ENCODE measurements around the gene ANKRD39. TPM values are rescaled to one million over a fixed set of nuclear protein-coding genes. Genes with fewer than 3 reads are reported as not detected.

ANKRD39 gene
- total RNA-seq, 1 experiment from 2014 or later = 19.3 TPM

DNA sequence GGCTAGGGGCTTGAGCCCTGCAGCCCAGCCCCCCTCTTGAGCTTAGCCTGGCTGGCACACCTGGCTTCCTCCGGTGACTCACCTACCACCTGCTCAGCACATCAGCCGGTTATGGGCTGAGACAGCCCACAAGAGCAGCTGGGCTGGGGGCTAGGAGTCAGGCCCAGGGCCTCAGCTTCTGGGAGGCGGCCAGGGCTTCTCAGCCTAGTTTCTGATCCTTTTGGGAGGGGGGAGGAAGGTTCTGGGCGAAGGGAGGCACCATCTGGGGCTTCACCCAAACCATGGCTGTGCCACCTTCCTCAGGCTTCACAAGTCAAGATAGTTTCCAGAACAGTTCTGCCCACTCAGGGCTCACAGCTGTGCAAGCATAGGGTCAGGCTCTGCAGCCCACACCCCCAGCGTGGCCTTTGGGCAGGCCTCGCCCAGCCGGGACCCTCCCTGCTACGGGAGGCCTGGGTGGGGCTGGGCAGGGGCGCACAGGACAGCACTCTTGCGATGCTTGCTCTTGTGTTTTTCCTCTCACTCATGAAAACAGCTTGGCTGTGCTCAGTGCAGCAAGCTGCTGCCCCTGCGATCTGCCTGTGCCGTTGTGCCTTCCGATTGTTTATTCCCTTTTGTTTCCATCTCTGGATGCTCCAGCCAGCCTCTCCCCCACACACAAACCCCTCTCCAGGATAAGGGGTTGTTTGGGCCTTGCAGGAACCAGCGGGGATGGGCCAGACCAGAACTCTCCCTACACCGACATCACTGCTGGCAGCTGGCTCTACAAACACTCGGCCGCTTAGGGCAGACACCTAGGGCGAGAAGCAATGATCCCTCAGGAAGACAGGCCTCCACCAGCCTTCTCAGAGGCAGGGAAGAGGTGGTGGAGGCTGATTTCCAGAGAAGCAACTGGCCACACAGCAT is 38.2 kb upstream of the ANKRD39 start:
- no peak overlapping the region for H3K4me3 ChIP-seq (ENCODE audit: low read depth, low read length)
- Mint-ChIP-seq H3K27me3 (ENCODE audit: insufficient read depth, unreplicated experiment) (no peaks in the 10 kb centered on the region), H3K27ac (ENCODE audit: unreplicated experiment) (no peak overlapping the region), H3K4me1 (ENCODE audit: low read depth, unreplicated experiment) (peaks cover 6% of the 10 kb centered on the region), H3K36me3 (ENCODE audit: insufficient read depth, unreplicated experiment) (no peaks in the 10 kb centered on the region), H3K9me3 (ENCODE audit: unreplicated experiment) (no peaks in the 10 kb centered on the region), H3K4me3 (ENCODE audit: unreplicated experiment) (no peak overlapping the region)
- ChIA-PET POLR2A (no interaction called here), CTCF (interaction anchor here (0.8 kb wide), 1 partner anchor 38 kb away, joined by 5 read pairs; the partner anchor contains the start of gene ANKRD39)
- H3K4me1 ChIP-seq = peaks cover 12% of the 10 kb centered on the region
- no peaks in the 10 kb centered on the region for H3K36me3 ChIP-seq (ENCODE audit: control insufficient read depth, insufficient read depth, low read length)
- no peaks in the 10 kb centered on the region for H3K9me3 ChIP-seq
- DNase-seq = peak in 1 of 2 experiments; percentile 25
- TF ChIP-seq, protein P1, sequence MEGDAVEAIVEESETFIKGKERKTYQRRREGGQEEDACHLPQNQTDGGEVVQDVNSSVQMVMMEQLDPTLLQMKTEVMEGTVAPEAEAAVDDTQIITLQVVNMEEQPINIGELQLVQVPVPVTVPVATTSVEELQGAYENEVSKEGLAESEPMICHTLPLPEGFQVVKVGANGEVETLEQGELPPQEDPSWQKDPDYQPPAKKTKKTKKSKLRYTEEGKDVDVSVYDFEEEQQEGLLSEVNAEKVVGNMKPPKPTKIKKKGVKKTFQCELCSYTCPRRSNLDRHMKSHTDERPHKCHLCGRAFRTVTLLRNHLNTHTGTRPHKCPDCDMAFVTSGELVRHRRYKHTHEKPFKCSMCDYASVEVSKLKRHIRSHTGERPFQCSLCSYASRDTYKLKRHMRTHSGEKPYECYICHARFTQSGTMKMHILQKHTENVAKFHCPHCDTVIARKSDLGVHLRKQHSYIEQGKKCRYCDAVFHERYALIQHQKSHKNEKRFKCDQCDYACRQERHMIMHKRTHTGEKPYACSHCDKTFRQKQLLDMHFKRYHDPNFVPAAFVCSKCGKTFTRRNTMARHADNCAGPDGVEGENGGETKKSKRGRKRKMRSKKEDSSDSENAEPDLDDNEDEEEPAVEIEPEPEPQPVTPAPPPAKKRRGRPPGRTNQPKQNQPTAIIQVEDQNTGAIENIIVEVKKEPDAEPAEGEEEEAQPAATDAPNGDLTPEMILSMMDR (IDR thresholded peaks at IDR 0.05; ENCODE audit: insufficient read depth in 1 of 2, low read depth in 1 of 2, low read length in 1 of 2, severe bottlenecking in 1 of 2, unreplicated experiment in 1 of 2) = no peak
- intact Hi-C loops (cut with micrococcal nuclease; ENCODE audit: unreplicated experiment) = no loop called here
- no peaks in the 10 kb centered on the region for H3K27me3 ChIP-seq (replicated peaks; ENCODE audit: control insufficient read depth, insufficient read depth, low read length)
- no TSS peak for BruUV-seq (replicated peaks)

DNA sequence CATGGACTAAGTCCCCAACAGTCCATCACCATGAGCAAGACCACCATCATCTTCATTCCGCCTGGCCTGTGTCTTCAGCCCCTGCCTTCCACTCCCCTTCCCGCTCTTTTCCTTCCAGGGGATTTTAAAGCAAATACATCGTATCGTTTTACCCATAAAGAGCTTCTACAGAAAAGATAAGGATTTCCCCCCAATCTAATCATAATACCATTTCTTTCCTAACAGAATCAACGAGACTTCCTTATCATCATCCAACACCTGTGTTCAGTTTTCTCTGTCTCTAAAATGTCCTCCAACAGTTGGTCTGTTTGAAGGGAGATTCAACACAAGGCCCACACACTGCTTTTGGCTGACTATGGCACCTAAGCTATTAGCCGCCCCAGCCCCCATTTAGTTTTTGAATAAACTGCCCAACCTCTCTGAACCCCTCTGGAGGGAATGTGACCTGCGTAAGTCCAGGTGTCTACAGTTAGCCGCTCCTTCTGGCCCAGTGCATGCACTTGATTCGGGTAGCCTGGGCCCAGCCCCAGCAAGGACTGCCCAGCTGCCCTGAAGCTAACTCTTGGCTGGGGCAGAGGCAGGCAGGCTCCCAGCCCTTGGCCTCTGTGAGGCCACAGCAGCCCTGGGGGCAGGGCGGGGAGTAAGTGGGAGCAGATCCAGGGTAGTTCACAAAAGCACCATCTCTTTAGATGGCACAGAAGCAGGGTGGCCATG is 37.4 kb upstream of the ANKRD39 start:
- H3K36me3 ChIP-seq (ENCODE audit: control insufficient read depth, insufficient read depth, low read length) = no peaks in the 10 kb centered on the region
- H3K4me1 Mint-ChIP-seq (ENCODE audit: low read depth, unreplicated experiment) = peaks cover 12% of the 10 kb centered on the region
- no peak overlapping the region for H3K4me3 Mint-ChIP-seq (ENCODE audit: unreplicated experiment)
- DNase-seq = peak in 1 of 2 experiments; percentile 30
- intact Hi-C loops (cut with micrococcal nuclease; ENCODE audit: unreplicated experiment) = no loop called here
- no peaks in the 10 kb centered on the region for H3K9me3 ChIP-seq
- POLR2A ChIA-PET = no interaction called here
- H3K27me3 Mint-ChIP-seq (ENCODE audit: insufficient read depth, unreplicated experiment) = no peaks in the 10 kb centered on the region
- no peaks in the 10 kb centered on the region for H3K9me3 Mint-ChIP-seq (ENCODE audit: unreplicated experiment)
- TF ChIP-seq, protein P1 (IDR thresholded peaks at IDR 0.05; ENCODE audit: insufficient read depth in 1 of 2, low read depth in 1 of 2, low read length in 1 of 2, severe bottlenecking in 1 of 2, unreplicated experiment in 1 of 2) = no peak
- H3K27ac Mint-ChIP-seq (ENCODE audit: unreplicated experiment) = no peak overlapping the region
- CTCF ChIA-PET = interaction anchor here (0.8 kb wide), 1 partner anchor 37 kb away, joined by 5 read pairs; the partner anchor contains the start of gene ANKRD39
- H3K4me3 ChIP-seq (ENCODE audit: low read depth, low read length) = no peak overlapping the region
- no peaks in the 10 kb centered on the region for H3K27me3 ChIP-seq (replicated peaks; ENCODE audit: control insufficient read depth, insufficient read depth, low read length)
- peaks cover 16% of the 10 kb centered on the region for H3K4me1 ChIP-seq
- no peaks in the 10 kb centered on the region for H3K36me3 Mint-ChIP-seq (ENCODE audit: insufficient read depth, unreplicated experiment)
- no TSS peak for BruUV-seq (replicated peaks)

DNA sequence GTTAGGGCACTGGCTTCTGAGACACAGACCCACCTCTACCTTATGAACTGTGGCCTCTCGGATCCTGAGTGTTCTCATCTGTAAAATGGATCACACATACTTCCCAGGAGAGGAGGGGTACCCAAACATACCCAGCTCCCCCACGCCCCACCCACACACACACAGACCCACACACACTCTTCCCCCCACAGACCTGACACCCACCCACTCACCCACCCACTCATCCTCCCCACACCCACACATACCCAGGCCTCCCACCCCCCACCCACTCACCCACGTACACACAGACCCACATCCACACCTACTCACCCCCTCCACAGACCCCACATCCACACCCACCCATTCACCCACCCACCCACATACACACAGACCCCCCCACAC is 36.3 kb upstream of the ANKRD39 start:
- ChIA-PET CTCF (no interaction called here), POLR2A (no interaction called here)
- Histone ChIP-seq H3K9me3 (no peaks in the 10 kb centered on the region), H3K4me3 (ENCODE audit: low read depth, low read length) (no peak overlapping the region), H3K27me3 (replicated peaks; ENCODE audit: control insufficient read depth, insufficient read depth, low read length) (no peaks in the 10 kb centered on the region), H3K36me3 (ENCODE audit: control insufficient read depth, insufficient read depth, low read length) (no peaks in the 10 kb centered on the region), H3K4me1 (peaks cover 19% of the 10 kb centered on the region)
- BruUV-seq (replicated peaks) = no TSS peak
- Mint-ChIP-seq H3K4me3 (ENCODE audit: unreplicated experiment) (no peak overlapping the region), H3K27me3 (ENCODE audit: insufficient read depth, unreplicated experiment) (no peaks in the 10 kb centered on the region), H3K9me3 (ENCODE audit: unreplicated experiment) (no peaks in the 10 kb centered on the region), H3K27ac (ENCODE audit: unreplicated experiment) (no peak overlapping the region), H3K4me1 (ENCODE audit: low read depth, unreplicated experiment) (peaks cover 12% of the 10 kb centered on the region), H3K36me3 (ENCODE audit: insufficient read depth, unreplicated experiment) (no peaks in the 10 kb centered on the region)
- no peak for DNase-seq
- TF ChIP-seq, protein P1 (IDR thresholded peaks at IDR 0.05; ENCODE audit: insufficient read depth in 1 of 2, low read depth in 1 of 2, low read length in 1 of 2, severe bottlenecking in 1 of 2, unreplicated experiment in 1 of 2) = no peak
- intact Hi-C loops (cut with micrococcal nuclease; ENCODE audit: unreplicated experiment) = no loop called here
